Esophagus (tissue), 2 donors: ENCODE data around the gene PYDC1. TPM values are rescaled to one million over a fixed set of nuclear protein-coding genes. Genes with fewer than 3 reads are reported as not detected.

Experiments
- polyA plus RNA-seq, 2 donors: library from polyadenylated mRNA; stranded (reverse); fragments of 200-250 nt; gene quantifications; one replicate each; pipeline ENCODE4 v1.2.3, GENCODE V29; 2013
- donor health status: healthy with polysubstance abuse.
- donor health status: Bipolar disorder and iron deficiency.

The PYDC1 gene
- polyA plus RNA-seq, 2 donors, result not detected

Other genes with a start within 250 kb of the PYDC1 start
- gene HSD3B7, start 231.9 kb downstream of the PYDC1 start, polyA plus RNA-seq, result 10 to 100 TPM in 1 of 2 donors, 1 to 10 TPM in 1; 6.6 to 12.1 TPM
- gene STX1B, start 206.5 kb downstream of the PYDC1 start, polyA plus RNA-seq, result 1 to 10 TPM in 1 of 2 donors, under 1 TPM in 1; 0.29 to 1.6 TPM
- gene STX4, start 183.6 kb downstream of the PYDC1 start, polyA plus RNA-seq, result 10 to 100 TPM; 49.7 to 54.1 TPM
- gene ZNF668, start 142.9 kb downstream of the PYDC1 start, polyA plus RNA-seq, result 1 to 10 TPM; 5.8 to 6.6 TPM
- gene ZNF646, start 142.7 kb downstream of the PYDC1 start, polyA plus RNA-seq, result 1 to 10 TPM; 3.4 to 8.1 TPM
- gene PRSS53, start 128.2 kb downstream of the PYDC1 start, polyA plus RNA-seq, result 1 to 10 TPM in 1 of 2 donors, under 1 TPM in 1; 1.00 to 2.9 TPM
- gene VKORC1, start 122.3 kb downstream of the PYDC1 start, polyA plus RNA-seq, result 10 to 100 TPM; 18.5 to 39.2 TPM
- 10 to 100 TPM; 13.0 to 23.1 TPM for gene BCKDK, start 108.7 kb downstream of the PYDC1 start, polyA plus RNA-seq
- gene KAT8, start 99.5 kb downstream of the PYDC1 start, polyA plus RNA-seq, result 10 to 100 TPM; 28.3 to 33.6 TPM
- 100 to 1,000 TPM in 1 of 2 donors, 10 to 100 TPM in 1; 64.3 to 201 TPM for gene PRSS8, start 81.4 kb downstream of the PYDC1 start, polyA plus RNA-seq
- 1 to 10 TPM; 1.7 to 2.4 TPM for gene PRSS36, start 67.1 kb downstream of the PYDC1 start, polyA plus RNA-seq
- gene FUS, start 37.0 kb downstream of the PYDC1 start, polyA plus RNA-seq, result 100 to 1,000 TPM; 134 to 170 TPM
- 10 to 100 TPM; 51.7 to 79.2 TPM for gene PYCARD, start 14.4 kb downstream of the PYDC1 start, polyA plus RNA-seq
- under 1 TPM; 0.02 to 0.04 TPM for gene TRIM72, start 3.0 kb downstream of the PYDC1 start, polyA plus RNA-seq
- gene ITGAM, start 42.8 kb upstream of the PYDC1 start, polyA plus RNA-seq, result under 1 TPM; 0.44 to 0.57 TPM
- 1 to 10 TPM; 1.1 to 1.5 TPM for gene ITGAX, start 138.0 kb upstream of the PYDC1 start, polyA plus RNA-seq
- under 1 TPM in 1 of 2 donors, not detected in 1; 0.02 TPM for gene ITGAD, start 176.2 kb upstream of the PYDC1 start, polyA plus RNA-seq
- under 1 TPM; 0.24 to 0.53 TPM for gene COX6A2, start 211.2 kb upstream of the PYDC1 start, polyA plus RNA-seq
- under 1 TPM; 0.12 to 0.18 TPM for gene ZNF843, start 225.7 kb upstream of the PYDC1 start, polyA plus RNA-seq
- gene ARMC5, start 242.4 kb upstream of the PYDC1 start, polyA plus RNA-seq, result 10 to 100 TPM; 10.3 to 15.1 TPM